ENCODE measurements around the gene CHRM1. TPM values are rescaled to one million over a fixed set of nuclear protein-coding genes. Genes with fewer than 3 reads are reported as not detected.

The CHRM1 gene
- total RNA-seq, 1 experiment from 2014 or later = not detected

DNA sequence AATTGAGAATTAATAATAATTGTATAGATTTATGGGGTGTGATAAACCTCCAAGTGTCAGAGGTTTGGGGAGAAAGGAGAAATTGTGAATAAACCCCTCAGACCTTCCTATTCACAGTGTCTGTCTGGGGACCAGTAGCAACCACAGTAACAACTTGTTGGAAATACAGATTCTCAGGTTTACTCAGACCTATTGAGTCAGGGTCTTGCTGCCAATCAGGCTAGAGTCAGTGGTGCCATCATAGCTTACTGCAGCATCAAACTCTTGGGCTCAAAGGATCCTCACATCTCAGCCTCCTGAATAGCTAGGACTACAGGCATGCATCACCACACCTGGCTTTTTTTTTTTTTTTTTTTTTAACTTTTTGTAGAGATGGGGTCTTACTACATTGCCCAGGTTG lies 23.1 kb downstream of the CHRM1 start:
- no TSS peak for BruUV-seq (replicated peaks)
- H3K9me3 Mint-ChIP-seq (ENCODE audit: unreplicated experiment) = no peaks in the 10 kb centered on the region
- peaks cover 53% of the 10 kb centered on the region for H3K27me3 Mint-ChIP-seq (ENCODE audit: insufficient read depth, unreplicated experiment)
- ChIA-PET POLR2A (no interaction called here), CTCF (interaction anchor here (0.6 to 2.8 kb wide), 4 partner anchors 8 to 126 kb away, joined by 3 to 16 read pairs (median 3); no protein-coding TSS in a partner anchor)
- no peak for DNase-seq (ENCODE audit: unreplicated experiment)
- H3K27ac Mint-ChIP-seq (ENCODE audit: low read depth, unreplicated experiment) = no peak overlapping the region
- no peaks in the 10 kb centered on the region for H3K4me1 Mint-ChIP-seq (ENCODE audit: insufficient read depth, unreplicated experiment)
- no peak for TF ChIP-seq CTCF (IDR thresholded peaks at IDR 0.05; ENCODE audit: unreplicated experiment)
- no peak overlapping the region for H3K4me3 Mint-ChIP-seq (ENCODE audit: unreplicated experiment)
- intact Hi-C loops (cut with micrococcal nuclease) = no loop called here
- peaks cover 6% of the 10 kb centered on the region for H3K36me3 Mint-ChIP-seq (ENCODE audit: insufficient read depth, unreplicated experiment)

DNA sequence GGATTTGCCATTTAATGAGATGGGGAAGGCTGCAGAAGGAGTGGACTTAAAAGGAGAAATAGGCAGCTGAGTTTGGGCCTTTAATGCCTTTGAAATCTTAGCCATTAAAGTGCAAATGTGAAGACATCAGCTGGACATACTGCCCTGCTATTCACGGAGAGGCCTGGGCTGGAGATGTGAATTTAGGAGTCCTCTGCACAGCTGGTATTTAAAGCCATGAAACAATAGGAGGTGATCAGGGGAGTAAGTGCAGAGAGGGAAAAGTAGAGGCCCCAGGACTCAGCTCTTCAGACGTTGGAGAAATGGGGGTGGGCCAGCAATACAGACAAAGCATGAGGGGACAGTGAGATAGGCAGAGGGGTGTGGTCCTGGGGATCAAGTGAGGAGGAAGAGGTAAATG lies 23.9 kb downstream of the CHRM1 start:
- peaks cover 51% of the 10 kb centered on the region for H3K27me3 Mint-ChIP-seq (ENCODE audit: insufficient read depth, unreplicated experiment)
- intact Hi-C loops (cut with micrococcal nuclease) = no loop called here
- ChIA-PET CTCF (interaction anchor here (0.8 to 2.8 kb wide), 5 partner anchors 9 to 126 kb away, joined by 3 to 16 read pairs (median 7); no protein-coding TSS in a partner anchor), POLR2A (no interaction called here)
- no TSS peak for BruUV-seq (replicated peaks)
- no peak for DNase-seq (ENCODE audit: unreplicated experiment)
- H3K4me1 Mint-ChIP-seq (ENCODE audit: insufficient read depth, unreplicated experiment) = no peaks in the 10 kb centered on the region
- TF ChIP-seq CTCF (IDR thresholded peaks at IDR 0.05; ENCODE audit: unreplicated experiment) = no peak
- H3K36me3 Mint-ChIP-seq (ENCODE audit: insufficient read depth, unreplicated experiment) = peaks cover 6% of the 10 kb centered on the region
- H3K4me3 Mint-ChIP-seq (ENCODE audit: unreplicated experiment) = no peak overlapping the region
- no peak overlapping the region for H3K27ac Mint-ChIP-seq (ENCODE audit: low read depth, unreplicated experiment)
- H3K9me3 Mint-ChIP-seq (ENCODE audit: unreplicated experiment) = no peaks in the 10 kb centered on the region

- no peak for TF ChIP-seq CTCF (IDR thresholded peaks at IDR 0.05; ENCODE audit: unreplicated experiment)
- DNase-seq (ENCODE audit: unreplicated experiment) = no peak
- POLR2A ChIA-PET = no interaction called here
- Mint-ChIP-seq H3K4me1 (ENCODE audit: insufficient read depth, unreplicated experiment) (no peaks in the 10 kb centered on the region), H3K4me3 (ENCODE audit: unreplicated experiment) (no peak overlapping the region), H3K27me3 (ENCODE audit: insufficient read depth, unreplicated experiment) (peaks cover 40% of the 10 kb centered on the region), H3K36me3 (ENCODE audit: insufficient read depth, unreplicated experiment) (peaks cover 6% of the 10 kb centered on the region), H3K27ac (ENCODE audit: low read depth, unreplicated experiment) (no peak overlapping the region), H3K9me3 (ENCODE audit: unreplicated experiment) (no peaks in the 10 kb centered on the region)
- intact Hi-C loops (cut with micrococcal nuclease) = no loop called here
- BruUV-seq (replicated peaks) = no TSS peak
- CTCF ChIA-PET = interaction anchor here (2.8 kb wide), 1 partner anchor 10 kb away, joined by 16 read pairs; no protein-coding TSS in a partner anchor
These were observed 25.1 kb downstream of the CHRM1 start for GRCh38 chr11:62896049-62896448.

DNA sequence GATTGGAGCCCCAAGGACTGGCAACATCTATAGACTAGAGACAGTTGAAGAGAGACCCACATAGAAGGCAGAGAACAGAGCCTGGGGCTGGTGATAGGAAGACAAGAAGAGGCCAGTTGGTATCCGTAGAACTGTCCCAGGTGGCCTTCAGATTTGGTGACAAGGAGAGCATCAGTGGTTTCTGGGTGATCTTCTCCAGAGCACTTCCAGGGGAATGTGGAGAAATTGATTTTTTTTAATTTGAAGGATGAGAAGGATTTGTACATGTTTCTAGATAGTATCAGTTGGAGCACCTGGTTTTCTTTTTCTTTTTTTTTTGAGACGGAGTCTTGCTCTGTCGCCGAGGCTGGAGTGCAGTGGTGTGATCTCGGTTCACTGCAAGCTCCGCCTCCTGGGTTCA lies 25.7 kb downstream of the CHRM1 start:
- no peaks in the 10 kb centered on the region for H3K4me1 Mint-ChIP-seq (ENCODE audit: insufficient read depth, unreplicated experiment)
- TF ChIP-seq CTCF (IDR thresholded peaks at IDR 0.05; ENCODE audit: unreplicated experiment) = no peak
- H3K27me3 Mint-ChIP-seq (ENCODE audit: insufficient read depth, unreplicated experiment) = peaks cover 35% of the 10 kb centered on the region
- ChIA-PET CTCF (interaction anchor here (0.8 to 2.6 kb wide), 2 partner anchors 11 kb away, joined by 4 to 16 read pairs; no protein-coding TSS in a partner anchor), POLR2A (no interaction called here)
- H3K9me3 Mint-ChIP-seq (ENCODE audit: unreplicated experiment) = no peaks in the 10 kb centered on the region
- BruUV-seq (replicated peaks) = no TSS peak
- intact Hi-C loops (cut with micrococcal nuclease) = no loop called here
- no peak overlapping the region for H3K27ac Mint-ChIP-seq (ENCODE audit: low read depth, unreplicated experiment)
- H3K36me3 Mint-ChIP-seq (ENCODE audit: insufficient read depth, unreplicated experiment) = peaks cover 6% of the 10 kb centered on the region
- DNase-seq (ENCODE audit: unreplicated experiment) = no peak
- no peak overlapping the region for H3K4me3 Mint-ChIP-seq (ENCODE audit: unreplicated experiment)

Measured in MCF 10A (cell line).